HG02870 (cell line): Measurements from ENCODE around the gene ENKUR.
"Not testable (repeated sequence)": the region's sequence is repeated elsewhere in the genome, so short reads cannot be mapped to it uniquely, and the experiment has no call there.

Experiments used
- ATAC-seq: cut with Tn5 transposase; IDR thresholded peaks from one replicate; pipeline ENCODE4 v1.9.1; 2021; ENCODE audit warnings: mild to moderate bottlenecking, moderate library complexity; ENCODE audit not compliant: unreplicated experiment

ENKUR gene

GRCh38 chr10:25024528-25024927, 8.6 kb upstream of the ENKUR start:
- ATAC-seq = no peak

- ATAC-seq = no peak
Observed at GRCh38 chr10:25023278-25023677, 7.3 kb upstream of the ENKUR start.

DNA sequence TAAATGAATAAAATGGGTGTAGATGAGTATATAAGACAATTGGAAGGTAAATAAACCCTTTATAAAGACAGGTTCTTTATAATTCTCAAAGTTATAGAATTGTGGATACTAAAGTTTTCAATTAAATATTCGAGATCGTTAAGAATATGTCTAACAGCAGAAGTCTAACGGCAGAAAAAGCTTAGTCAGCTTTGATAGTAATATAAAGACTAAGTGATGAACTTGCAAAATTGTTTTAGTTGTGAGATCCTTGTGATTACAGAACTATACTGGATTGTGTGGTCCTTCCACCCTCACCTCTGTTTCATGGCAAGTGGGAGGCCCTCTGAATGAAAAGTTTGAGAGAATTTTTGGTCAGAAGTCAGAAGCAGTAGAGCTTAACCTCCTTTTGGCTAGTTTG, 2.7 kb upstream of the ENKUR start:
- no peak for ATAC-seq

GRCh38 chr10:25017661-25018060, 1.7 kb upstream of the ENKUR start:
- ATAC-seq = no peak

DNA sequence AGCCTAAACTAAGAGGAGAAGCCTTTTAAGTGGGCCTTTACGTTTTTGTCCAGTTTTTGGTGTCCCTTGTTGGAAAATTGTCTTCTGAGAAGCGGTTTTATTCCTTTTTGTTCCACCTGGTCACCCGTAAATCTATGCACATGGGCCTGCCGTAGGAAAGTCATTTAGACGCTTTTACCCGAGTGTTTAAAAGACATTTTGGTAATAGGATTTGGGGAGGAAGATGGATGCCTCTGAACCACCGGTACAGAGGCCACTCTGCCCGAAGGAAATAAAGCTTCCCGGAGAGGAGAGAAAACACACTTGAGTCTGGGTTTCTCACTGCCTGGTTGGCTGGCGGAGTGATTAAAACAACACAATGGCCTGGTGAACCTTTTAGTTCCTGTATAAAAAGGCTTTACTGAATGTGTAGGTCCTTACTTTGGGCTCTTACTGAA, 1.2 kb upstream of the ENKUR start:
- peak; percentile 1 for ATAC-seq

- ATAC-seq = peak; percentile 98
Observed at GRCh38 chr10:25016376-25017153, 607 bp upstream of the ENKUR start, which contains the start of gene THNSL1. THNSL1 (plus strand) TSS chr10:25016612; CDS start chr10:25023224, 6,612 bp downstream.

DNA sequence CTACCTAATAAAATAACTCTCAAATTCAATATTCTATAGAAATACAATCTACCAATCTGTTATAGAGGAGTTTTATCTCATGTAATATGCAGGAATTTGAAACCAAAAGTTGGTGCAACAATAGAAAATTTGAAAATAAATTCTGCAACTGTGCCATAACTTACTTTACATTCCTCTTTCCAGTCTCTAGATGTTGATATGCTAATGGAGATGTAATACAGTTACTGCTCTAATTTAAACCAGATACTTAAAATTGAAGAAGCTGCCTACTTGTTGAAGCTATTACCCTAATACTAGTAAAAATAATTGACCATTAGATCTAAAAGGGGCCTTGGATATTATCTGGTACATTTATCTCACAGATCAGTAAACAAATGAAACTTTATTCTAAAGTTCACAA, 1.4 kb downstream of the ENKUR start:
- no peak for ATAC-seq

GRCh38 chr10:25011591-25011990, 4.4 kb downstream of the ENKUR start:
- ATAC-seq = not testable (repeated sequence)

DNA sequence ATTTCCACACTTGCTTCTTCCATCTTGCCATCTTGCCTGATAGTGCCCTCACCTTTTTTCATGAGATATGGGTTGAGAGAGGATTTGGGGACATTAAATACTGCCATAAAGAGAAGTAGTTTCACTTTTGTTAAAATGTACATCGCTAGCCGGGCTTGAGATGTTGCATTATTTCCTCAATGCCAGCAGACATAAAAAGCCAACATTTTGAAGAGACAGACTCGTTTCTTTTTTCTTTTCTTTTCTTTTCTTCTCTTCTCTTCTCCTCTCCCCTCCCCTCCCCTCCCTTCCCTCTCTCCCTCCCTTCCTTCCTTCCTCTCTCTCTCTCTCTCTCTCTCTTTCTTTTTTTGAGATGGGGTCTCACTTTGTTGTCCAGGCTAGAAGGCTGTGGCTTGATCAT, 17.9 kb downstream of the ENKUR start:
- no peak for ATAC-seq

GRCh38 chr10:24995072-24995471, 20.9 kb downstream of the ENKUR start:
- no peak for ATAC-seq

DNA sequence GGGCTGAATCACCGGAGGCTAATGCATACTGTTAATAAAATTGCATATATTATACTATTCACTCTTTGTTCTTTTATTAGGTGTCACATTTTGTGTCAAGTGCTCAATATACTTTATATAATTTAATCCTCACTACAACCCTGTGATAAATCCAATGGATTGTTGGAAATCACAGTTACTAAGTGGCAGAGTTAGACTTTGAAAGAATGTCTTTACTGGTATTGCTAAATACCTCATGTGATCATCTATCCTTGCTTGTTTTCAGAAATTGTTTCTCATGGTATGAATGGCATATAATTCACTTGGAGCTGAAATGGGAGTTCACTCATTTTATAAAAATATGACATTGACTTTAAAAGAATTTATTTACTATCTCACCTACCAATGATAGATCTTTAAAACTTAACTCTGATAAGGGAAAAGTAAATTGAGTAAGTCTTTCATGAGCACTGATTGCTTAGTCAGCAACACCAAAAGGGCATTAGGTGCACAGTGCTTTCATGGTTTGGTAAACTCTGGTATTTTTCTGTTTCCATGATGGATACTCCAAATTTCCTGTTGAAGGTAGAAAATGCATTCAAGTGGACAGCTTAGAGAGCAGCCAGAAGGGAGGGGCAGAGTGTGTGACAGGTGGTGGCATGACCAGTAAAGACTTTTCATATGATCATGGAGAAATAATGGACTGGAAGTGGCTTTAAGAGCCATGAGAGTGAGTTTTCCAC, 22.6 kb downstream of the ENKUR start:
- ATAC-seq = no peak

DNA sequence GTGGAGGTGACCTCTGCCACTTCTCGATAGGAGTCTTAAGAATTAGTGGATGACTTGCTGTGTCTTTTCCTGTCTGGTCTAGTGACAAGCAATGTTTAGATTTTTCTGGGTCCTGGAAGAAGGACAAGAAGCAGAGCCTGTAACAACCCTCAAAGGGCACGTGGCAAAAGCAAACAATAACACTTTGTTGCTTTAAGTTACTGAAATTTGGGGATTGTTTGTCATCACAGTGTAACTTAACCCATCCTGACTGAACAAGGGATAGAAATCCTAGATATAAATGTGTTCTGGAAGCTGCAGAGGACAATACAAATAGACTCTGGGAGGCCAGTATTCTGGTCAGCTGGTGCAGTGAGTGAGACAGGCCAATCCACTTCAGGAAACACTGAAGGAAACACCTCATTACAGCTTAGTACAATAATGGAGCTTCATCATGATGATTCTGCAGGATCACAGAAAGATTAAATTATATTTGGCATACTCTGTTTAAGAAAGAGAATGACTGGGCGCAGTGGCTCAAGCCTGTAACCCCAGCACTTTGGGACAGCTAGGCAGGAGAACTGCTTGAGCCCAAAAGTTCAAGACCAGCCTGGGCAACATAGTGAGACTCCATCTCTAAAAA, 23.3 kb downstream of the ENKUR start:
- ATAC-seq = no peak

GRCh38 chr10:24991298-24991697, 24.7 kb downstream of the ENKUR start:
- ATAC-seq = no peak

GRCh38 chr10:24989867-24990266, 26.1 kb downstream of the ENKUR start:
- ATAC-seq = no peak

DNA sequence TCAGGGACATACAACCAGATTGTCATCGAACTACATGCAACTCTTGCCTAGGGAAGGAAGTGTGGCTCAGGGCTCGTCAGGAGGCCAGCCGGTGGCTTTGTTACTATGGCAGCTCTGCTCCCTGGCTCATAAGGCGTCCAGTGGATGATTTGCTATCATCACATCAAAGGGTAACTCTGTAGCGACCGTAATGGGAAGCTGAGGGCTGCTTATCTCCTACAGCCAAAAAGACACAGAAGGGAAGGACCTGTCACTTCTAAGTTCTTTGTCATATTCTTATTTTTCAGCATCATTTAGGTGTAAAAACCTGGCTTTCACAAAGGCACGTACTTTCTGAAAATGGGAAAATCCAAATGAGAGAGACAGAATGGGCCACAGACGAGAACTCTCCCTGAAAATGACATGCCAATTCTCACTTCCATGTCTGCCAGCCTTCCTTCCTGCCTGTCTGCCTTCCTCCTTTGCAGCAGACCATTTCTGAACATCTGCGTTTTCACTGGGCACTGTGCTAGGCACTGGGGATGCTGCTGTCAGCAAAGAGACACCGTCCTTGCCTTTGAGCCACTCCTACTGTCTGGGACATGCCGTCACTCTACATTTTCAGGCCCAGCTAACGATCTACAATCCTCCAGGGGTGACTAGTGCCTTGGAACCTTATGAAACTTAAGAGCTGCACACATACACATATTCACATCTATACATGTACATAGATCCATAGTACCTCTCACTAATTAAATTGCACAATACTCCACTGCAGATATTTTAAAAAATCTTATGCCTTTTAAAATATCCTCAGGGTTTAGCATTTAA, 26.9 kb downstream of the ENKUR start:
- ATAC-seq = no peak

DNA sequence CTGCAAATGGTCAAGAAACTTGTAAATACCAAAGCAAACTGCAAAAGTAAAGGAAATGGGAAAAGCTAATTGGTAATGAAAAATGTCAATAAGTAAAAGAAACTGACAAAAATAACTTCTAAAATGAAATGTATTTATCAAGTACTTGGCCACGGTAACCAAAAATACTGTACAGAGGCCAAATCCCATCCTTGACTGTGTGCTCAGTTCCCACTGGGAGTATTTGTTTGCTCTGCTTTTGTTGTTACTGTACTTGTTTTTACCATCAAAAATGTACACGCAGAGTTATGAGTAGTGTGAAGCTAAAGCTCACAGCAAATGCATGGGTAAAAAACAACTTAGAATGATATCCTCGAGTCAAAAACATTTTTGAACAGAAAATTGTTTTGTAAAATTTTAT, 31.1 kb downstream of the ENKUR start:
- ATAC-seq = no peak

GRCh38 chr10:24983946-24984345, 32.0 kb downstream of the ENKUR start:
- ATAC-seq = no peak

- no peak for ATAC-seq
Observed at GRCh38 chr10:24983130-24983529, 32.8 kb downstream of the ENKUR start.

- ATAC-seq = no peak
Observed at GRCh38 chr10:24982319-24983112, 33.4 kb downstream of the ENKUR start.

DNA sequence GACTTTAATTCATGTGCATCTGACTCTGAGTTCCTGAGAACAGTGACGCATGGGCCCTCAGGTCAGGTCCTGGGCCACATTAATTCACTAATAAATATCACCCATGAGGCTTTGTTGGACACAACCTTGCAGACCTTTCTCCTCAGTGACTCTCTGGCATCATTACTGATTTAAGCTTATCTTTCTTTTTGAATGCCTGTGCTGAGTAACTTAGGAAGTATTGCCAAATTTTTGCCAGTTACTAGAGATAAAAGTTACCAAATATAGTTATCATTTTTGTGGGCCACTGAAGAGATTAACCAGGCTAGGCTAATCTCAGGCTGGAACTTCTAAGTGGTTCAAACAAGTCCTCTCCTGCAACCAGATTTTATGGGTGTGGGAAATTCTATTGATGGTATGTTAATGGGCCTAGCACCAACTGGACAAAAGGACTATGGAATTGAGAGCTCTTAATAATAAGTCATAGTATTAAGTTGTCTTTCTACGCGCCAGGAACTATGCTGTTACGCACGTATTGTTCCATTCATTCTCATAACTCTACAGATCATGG, 34.7 kb downstream of the ENKUR start:
- ATAC-seq = no peak
